GM23248 (cell line): Measurements from ENCODE around the gene PDE8B.

Experiments used
- EZH2 ChIP-seq: fragments of 200-600 bp; sonication (generic); IDR thresholded peaks from 2 replicates; pipeline ENCODE4 v1.6.1; 2018; ENCODE audit warnings: antibody characterized with exemption, mild to moderate bottlenecking; ENCODE audit not compliant: insufficient read depth, poor library complexity, severe bottlenecking
- EZH2phosphoT487 ChIP-seq: fragments of 200-600 bp; sonication (generic); IDR thresholded peaks from 2 replicates; pipeline ENCODE4 v1.6.1; 2018; ENCODE audit warnings: antibody characterized with exemption, moderate library complexity, mild to moderate bottlenecking, low read depth; ENCODE audit not compliant: insufficient read depth

DNA sequence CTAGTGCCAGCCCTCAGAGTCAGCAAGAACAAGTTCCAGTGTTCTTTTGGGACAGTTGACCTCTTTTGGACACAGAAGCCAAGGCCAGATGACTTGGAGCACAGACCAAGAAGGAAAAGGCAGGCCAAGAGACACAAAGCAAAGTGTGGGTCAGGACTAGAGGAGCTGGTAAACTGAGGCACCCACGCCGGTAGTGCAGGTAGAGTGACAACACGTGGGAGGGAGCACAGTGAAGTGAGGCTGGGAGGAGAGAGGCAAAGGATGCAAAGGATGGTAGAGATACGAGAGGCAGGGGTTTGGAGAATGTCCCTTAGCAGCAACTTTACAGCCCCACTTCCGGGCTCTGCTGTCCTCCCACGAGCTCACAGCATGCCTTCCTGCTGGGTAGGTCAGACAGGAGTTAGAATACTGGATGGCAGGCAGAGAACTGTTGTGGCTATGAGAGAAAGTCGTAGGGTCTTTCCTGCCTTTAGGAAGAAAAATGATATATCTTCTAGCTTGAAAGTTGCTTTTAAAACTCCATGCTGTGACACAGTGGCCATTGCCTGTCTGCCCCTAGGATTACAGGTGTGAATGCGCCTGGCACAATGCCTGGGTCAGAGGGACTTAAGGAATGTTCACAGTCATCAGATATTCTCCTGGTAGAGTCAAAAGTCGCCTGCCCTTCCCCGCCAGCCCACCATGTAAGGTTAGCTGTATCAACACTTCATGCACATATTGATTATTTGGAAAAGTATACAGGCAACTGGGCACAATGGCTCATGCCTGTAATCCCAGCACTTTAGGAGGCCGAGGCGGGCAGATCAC lies 97.9 kb downstream of the PDE8B start:
- TF ChIP-seq EZH2, result no peak
- no peak for TF ChIP-seq EZH2phosphoT487
